ENCODE data around the gene EXOSC9. TPM values are rescaled to one million over a fixed set of nuclear protein-coding genes. Genes with fewer than 3 reads are reported as not detected.

EXOSC9 gene
- total and polyA plus RNA-seq, 11 donors: 12.2 to 26.2 (median 17.1) TPM

DNA sequence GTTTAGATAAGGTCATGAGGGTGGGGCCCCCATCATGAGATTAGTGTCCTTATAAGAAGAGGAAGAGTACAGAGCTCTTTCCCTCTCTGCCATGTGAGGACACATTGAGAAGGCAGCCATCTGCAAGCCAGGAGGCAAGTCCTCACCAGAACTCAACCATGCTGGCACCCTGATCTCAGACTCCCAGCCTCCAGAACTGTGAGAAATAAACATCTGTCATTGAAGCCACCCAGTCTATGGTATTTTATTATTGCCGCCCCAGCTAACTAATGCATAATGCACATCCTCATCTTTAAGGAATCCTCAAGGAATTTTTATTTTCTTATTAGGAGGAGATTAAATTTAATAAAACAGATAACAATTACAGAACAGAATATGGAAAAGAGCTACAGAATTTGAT, 16.7 kb upstream of the EXOSC9 start:
- 54 to 100% (median 80%) methylated on average over 1 of the region's 1 CpG for WGBS, 4 donors
- ATAC-seq: no peak
- intact Hi-C loops (cut with DNase I): no loop called here

DNA sequence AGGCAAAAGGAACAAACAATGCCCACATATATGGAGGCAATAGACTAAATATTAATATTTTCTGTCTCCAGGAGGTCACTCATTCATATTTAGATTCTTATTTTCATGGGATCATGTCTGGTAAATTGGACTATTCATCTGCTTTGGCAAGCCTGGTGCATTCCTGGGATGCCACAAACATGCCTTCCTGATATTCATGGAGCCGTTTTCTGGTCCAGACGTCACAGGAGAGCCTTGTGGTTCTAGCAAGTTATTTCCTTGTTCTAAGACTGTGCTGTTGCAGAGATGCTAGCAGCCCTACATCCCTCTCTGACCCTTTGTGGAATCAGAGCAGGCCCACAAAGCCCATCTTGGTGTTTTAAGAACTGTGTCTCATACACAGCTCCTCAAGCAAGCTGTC, 16.1 kb upstream of the EXOSC9 start:
- peak overlapping the region in 3 of 12 donors; percentile 9 to 54 (median 18) for H3K27ac ChIP-seq
- intact Hi-C loops (cut with DNase I): no loop called here
- ATAC-seq: peak; percentile 59 to 87 (median 62)

More for the DNA sequence above, 16.7 kb upstream of the EXOSC9 start:
- H3K27ac ChIP-seq: no peak overlapping the region
- TF ChIP-seq, protein P1, sequence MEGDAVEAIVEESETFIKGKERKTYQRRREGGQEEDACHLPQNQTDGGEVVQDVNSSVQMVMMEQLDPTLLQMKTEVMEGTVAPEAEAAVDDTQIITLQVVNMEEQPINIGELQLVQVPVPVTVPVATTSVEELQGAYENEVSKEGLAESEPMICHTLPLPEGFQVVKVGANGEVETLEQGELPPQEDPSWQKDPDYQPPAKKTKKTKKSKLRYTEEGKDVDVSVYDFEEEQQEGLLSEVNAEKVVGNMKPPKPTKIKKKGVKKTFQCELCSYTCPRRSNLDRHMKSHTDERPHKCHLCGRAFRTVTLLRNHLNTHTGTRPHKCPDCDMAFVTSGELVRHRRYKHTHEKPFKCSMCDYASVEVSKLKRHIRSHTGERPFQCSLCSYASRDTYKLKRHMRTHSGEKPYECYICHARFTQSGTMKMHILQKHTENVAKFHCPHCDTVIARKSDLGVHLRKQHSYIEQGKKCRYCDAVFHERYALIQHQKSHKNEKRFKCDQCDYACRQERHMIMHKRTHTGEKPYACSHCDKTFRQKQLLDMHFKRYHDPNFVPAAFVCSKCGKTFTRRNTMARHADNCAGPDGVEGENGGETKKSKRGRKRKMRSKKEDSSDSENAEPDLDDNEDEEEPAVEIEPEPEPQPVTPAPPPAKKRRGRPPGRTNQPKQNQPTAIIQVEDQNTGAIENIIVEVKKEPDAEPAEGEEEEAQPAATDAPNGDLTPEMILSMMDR (IDR thresholded peaks at IDR 0.05): no peak
- TF ChIP-seq POLR2A (IDR thresholded peaks at IDR 0.05): no peak
- H3K4me1 ChIP-seq: peaks cover 0 to 9% (median 0%) of the 10 kb centered on the region in 12 donors
- DNase-seq: no peak
- peaks cover 0 to 11% (median 0%) of the 10 kb centered on the region in 12 donors for H3K9me3 ChIP-seq
- H3K36me3 ChIP-seq: no peaks in the 10 kb centered on the region
- no peak overlapping the region for H3K4me3 ChIP-seq
- H3K27me3 ChIP-seq: peaks cover 0 to 11% (median 0%) of the 10 kb centered on the region in 9 donors

DNA sequence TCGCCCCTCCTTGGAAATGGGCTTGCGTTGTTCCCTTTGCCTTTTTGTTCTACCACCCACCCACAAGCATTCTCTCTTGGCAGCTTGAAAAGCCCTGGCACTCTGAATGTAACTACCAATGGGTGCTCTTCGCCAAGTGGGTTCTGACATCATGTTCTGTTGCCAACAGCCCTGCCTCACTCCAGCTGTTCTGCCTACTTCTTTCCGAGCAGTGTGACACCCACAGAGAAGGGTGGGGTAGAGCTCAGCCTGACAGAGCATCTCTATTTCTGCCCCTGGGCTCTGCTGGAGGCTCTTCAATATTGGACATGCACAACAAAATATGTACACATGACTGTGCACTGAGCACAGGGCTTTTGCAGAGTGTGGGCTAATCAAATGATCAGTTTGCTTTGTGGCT, 15.6 kb upstream of the EXOSC9 start:
- ATAC-seq: peak; percentile 63 to 82 (median 78)
- WGBS, 4 donors: 57 to 67% (median 60%) methylated on average over 4 of the region's 4 CpGs
- H3K27ac ChIP-seq: peak overlapping the region in 3 of 12 donors; percentile 9 to 54 (median 18)

More for the DNA sequence above, 16.1 kb upstream of the EXOSC9 start:
- Histone ChIP-seq H3K4me1 (peaks cover 0 to 9% (median 0%) of the 10 kb centered on the region in 12 donors), H3K27me3 (peaks cover 0 to 11% (median 0%) of the 10 kb centered on the region in 9 donors), H3K4me3 (no peak overlapping the region), H3K9me3 (peaks cover 0 to 11% (median 0%) of the 10 kb centered on the region in 12 donors), H3K36me3 (no peaks in the 10 kb centered on the region)
- DNase-seq: no peak
- WGBS, 4 donors: 10 to 45% (median 11%) methylated on average over 2 of the region's 2 CpGs
- TF ChIP-seq, protein P1 (IDR thresholded peaks at IDR 0.05): no peak
- TF ChIP-seq POLR2A (IDR thresholded peaks at IDR 0.05): no peak

DNA sequence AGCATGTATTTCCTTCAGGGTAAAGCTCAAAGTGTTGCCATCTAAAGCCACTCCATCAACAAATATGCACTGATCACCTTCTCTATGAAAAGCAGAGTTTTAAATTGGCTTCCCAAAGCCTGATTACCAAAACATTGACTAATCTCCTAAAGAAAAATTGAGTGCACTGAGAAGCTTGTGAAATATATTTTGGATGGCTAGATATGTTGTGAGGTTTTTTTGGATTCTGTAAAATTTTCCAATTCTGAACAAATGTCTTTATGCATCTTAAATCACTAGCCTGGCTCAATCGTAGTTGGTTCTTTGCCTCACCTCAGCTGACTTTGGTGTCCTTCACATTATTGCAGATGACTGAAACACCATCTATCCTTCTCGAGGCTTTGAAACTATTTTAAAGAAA, 14.9 kb upstream of the EXOSC9 start:
- WGBS, 4 donors: 73 to 90% (median 87%) methylated on average over 2 of the region's 2 CpGs
- H3K36me3 ChIP-seq: no peaks in the 10 kb centered on the region
- no peak for DNase-seq
- intact Hi-C loops (cut with DNase I): no loop called here
- H3K4me3 ChIP-seq: no peak overlapping the region
- TF ChIP-seq, protein P1 (IDR thresholded peaks at IDR 0.05): no peak
- no peak for TF ChIP-seq POLR2A (IDR thresholded peaks at IDR 0.05)
- H3K9me3 ChIP-seq: peaks cover 0 to 11% (median 0%) of the 10 kb centered on the region in 12 donors
- no peak overlapping the region for H3K27ac ChIP-seq
- ATAC-seq: no peak
- H3K4me1 ChIP-seq: peaks cover 0 to 9% (median 0%) of the 10 kb centered on the region in 12 donors
- peaks cover 0 to 13% (median 0%) of the 10 kb centered on the region in 9 donors for H3K27me3 ChIP-seq

More for the DNA sequence above, 15.6 kb upstream of the EXOSC9 start:
- Histone ChIP-seq H3K36me3 (no peaks in the 10 kb centered on the region), H3K4me1 (peaks cover 0 to 9% (median 0%) of the 10 kb centered on the region in 12 donors), H3K27me3 (peaks cover 0 to 13% (median 0%) of the 10 kb centered on the region in 9 donors), H3K4me3 (no peak overlapping the region), H3K9me3 (peaks cover 0 to 11% (median 0%) of the 10 kb centered on the region in 12 donors)
- peak in 1 of 5 donors; percentile 25 for DNase-seq
- intact Hi-C loops (cut with DNase I): no loop called here
- TF ChIP-seq, protein P1 (IDR thresholded peaks at IDR 0.05): no peak
- TF ChIP-seq POLR2A (IDR thresholded peaks at IDR 0.05): no peak
